H1 (cell line): ENCODE measurements around the gene CCR9.

Experiments used
- EZH2 ChIP-seq: fragments of 200-600 bp; sonication (generic); IDR thresholded peaks from 2 replicates; pipeline ENCODE4 v1.7.1; 2012; ENCODE audit warnings: low read depth, mild to moderate bottlenecking, moderate library complexity, low read length, inconsistent platforms; ENCODE audit not compliant: severe bottlenecking
- NRF1 ChIP-seq: IDR thresholded peaks from 2 replicates; pipeline ENCODE4 v1.6.1; 2011; ENCODE audit warnings: mild to moderate bottlenecking, low read depth, low read length, improper control_type of control experiment
- POLR2A ChIP-seq, 2 experiments: IDR thresholded peaks; 1 replicate in 1 of 2; 2 replicates in 1 of 2; pipeline ENCODE4 v1.6.1; 2011; ENCODE audit warnings: low read depth in 2 of 2, low read length in 2 of 2, mild to moderate bottlenecking in 2 of 2; ENCODE audit errors: control extremely low read depth in 1 of 2
- RFX5 ChIP-seq: IDR thresholded peaks from 2 replicates; pipeline ENCODE4 v1.6.1; 2011; ENCODE audit warnings: low read depth, low read length, improper control_type of control experiment, borderline replicate concordance
- TAF1 ChIP-seq: IDR thresholded peaks from 2 replicates; pipeline ENCODE4 v1.6.1; 2011; ENCODE audit warnings: mild to moderate bottlenecking, low read depth, low read length
- TCF12 ChIP-seq: IDR thresholded peaks from 2 replicates; pipeline ENCODE4 v1.6.1; 2011; ENCODE audit warnings: low read depth, mild to moderate bottlenecking, low read length
- ZNF274 ChIP-seq: IDR thresholded peaks from 2 replicates; pipeline ENCODE4 v1.7.0; 2012; ENCODE audit warnings: low read length, borderline replicate concordance; ENCODE audit errors: extremely low read depth
- TF ChIP-seq, protein P1 (sequence below), 3 experiments: IDR thresholded peaks; 1 replicate in 2 of 3; 2 replicates in 1 of 3; pipeline versions ENCODE4 v1.5.1 to v1.6.1; 2011; ENCODE audit warnings: low read length in 3 of 3, mild to moderate bottlenecking in 3 of 3, inconsistent platforms in 2 of 3, low read depth in 1 of 3, moderate library complexity in 1 of 3; ENCODE audit not compliant: insufficient read depth in 1 of 3; ENCODE audit errors: control extremely low read depth in 1 of 3

DNA sequence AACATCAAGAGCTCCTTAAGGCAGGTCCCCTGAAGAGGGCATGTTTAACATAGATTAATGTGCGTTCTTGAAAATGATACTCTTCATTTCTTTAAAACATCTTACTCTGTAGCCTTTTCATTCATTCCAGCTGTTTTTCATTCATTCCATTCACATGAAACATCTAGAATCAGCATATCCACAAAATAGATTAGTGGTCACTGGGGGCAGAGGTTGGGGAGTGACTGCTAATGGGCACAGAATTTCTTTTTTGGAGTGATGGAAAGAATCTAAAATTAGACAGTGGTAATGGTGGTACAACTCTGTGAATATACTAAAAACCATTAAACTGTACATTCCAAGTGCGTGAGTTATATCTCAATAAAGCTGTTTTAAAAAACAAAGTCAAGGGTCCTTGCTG lies 41.5 kb downstream of the CCR9 start:
- no peak for TF ChIP-seq POLR2A (IDR thresholded peaks at IDR 0.05; ENCODE audit: control extremely low read depth in 1 of 2, low read depth in 2 of 2, low read length in 2 of 2)
- no peak for TF ChIP-seq NRF1
- no peak for TF ChIP-seq ZNF274
- no peak for TF ChIP-seq RFX5
- TF ChIP-seq, protein P1, sequence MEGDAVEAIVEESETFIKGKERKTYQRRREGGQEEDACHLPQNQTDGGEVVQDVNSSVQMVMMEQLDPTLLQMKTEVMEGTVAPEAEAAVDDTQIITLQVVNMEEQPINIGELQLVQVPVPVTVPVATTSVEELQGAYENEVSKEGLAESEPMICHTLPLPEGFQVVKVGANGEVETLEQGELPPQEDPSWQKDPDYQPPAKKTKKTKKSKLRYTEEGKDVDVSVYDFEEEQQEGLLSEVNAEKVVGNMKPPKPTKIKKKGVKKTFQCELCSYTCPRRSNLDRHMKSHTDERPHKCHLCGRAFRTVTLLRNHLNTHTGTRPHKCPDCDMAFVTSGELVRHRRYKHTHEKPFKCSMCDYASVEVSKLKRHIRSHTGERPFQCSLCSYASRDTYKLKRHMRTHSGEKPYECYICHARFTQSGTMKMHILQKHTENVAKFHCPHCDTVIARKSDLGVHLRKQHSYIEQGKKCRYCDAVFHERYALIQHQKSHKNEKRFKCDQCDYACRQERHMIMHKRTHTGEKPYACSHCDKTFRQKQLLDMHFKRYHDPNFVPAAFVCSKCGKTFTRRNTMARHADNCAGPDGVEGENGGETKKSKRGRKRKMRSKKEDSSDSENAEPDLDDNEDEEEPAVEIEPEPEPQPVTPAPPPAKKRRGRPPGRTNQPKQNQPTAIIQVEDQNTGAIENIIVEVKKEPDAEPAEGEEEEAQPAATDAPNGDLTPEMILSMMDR (IDR thresholded peaks at IDR 0.05; ENCODE audit: control extremely low read depth in 1 of 3, insufficient read depth in 1 of 3, low read depth in 1 of 3, low read length in 3 of 3): no peak
- no peak for TF ChIP-seq EZH2
- TF ChIP-seq TCF12: no peak
- no peak for TF ChIP-seq TAF1
